B cell (primary cell): Measurements from ENCODE around the gene ABR. TPM values are rescaled to one million over a fixed set of nuclear protein-coding genes. Genes with fewer than 3 reads are reported as not detected.

Experiments
- ATAC-seq: fragments of 200-7000 bp; cut with Tn5 transposase; one replicate; pipeline ENCODE4 v1.10.0; 2021; ENCODE audit warnings: low read depth, mild to moderate bottlenecking, moderate number of reproducible peaks, moderate library complexity
- CTCF ChIA-PET: fragments of 350-600 bp; sonication (Branson Sonifier 250); formaldehyde crosslinking; loops from one replicate; lab custom pipeline; 2021; ENCODE audit warnings: antibody characterized with exemption, inconsistent platforms; lab: Charles Lee
- POLR2A ChIA-PET: fragments of 350-600 bp; sonication (Branson Sonifier 250); formaldehyde crosslinking; loops from one replicate; lab custom pipeline; 2021; ENCODE audit warnings: antibody characterized with exemption; lab: Charles Lee
- DNase-seq: peaks from one replicate; pipeline ENCODE4 v3.0.0; 2013
- H2AFZ ChIP-seq: 2 replicates; pipeline ENCODE4 v1.6.1; 2012; ENCODE audit warnings: mild to moderate bottlenecking, low read depth, low read length; ENCODE audit not compliant: insufficient read depth, poor library complexity, severe bottlenecking
- H3K27ac ChIP-seq, 2 donors: 1 replicate in 1 of 2; 2 replicates in 1 of 2; pipeline ENCODE4 v1.5.1; 2012 to 2013; ENCODE audit warnings: low read length in 2 of 2, mild to moderate bottlenecking in 2 of 2, moderate library complexity in 1 of 2
- H3K27me3 ChIP-seq, 4 experiments: fragments of 200-600 bp in 1 of 4; sonication (generic) in 1 of 4; replicated peaks in 1 of 4; 1 replicate in 2 of 4; 2 replicates in 2 of 4; pipeline versions ENCODE4 v1.6.1 to v1.7.0; 2013 to 2016; ENCODE audit warnings: low read length in 3 of 4, mild to moderate bottlenecking in 2 of 4, mixed read lengths in 1 of 4, moderate library complexity in 1 of 4; ENCODE audit not compliant: insufficient read depth in 4 of 4, control insufficient read depth in 3 of 4; ENCODE audit errors: control extremely low read depth in 1 of 4
- H3K36me3 ChIP-seq, 2 experiments: replicated peaks in 1 of 2; 1 replicate in 1 of 2; 2 replicates in 1 of 2; pipeline versions ENCODE4 v1.6.1 to v1.7.1; 2013; ENCODE audit warnings: low read length in 1 of 2; ENCODE audit not compliant: insufficient read depth in 2 of 2, control insufficient read depth in 1 of 2; ENCODE audit errors: control extremely low read depth in 1 of 2, extremely low read depth in 1 of 2
- H3K4me1 ChIP-seq, 2 donors: fragments of 200-600 bp in 1 of 2; sonication (generic) in 1 of 2; 1 replicate in 1 of 2; 2 replicates in 1 of 2; pipeline versions ENCODE4 v1.5.1 to v1.6.1; 2013 to 2017; ENCODE audit warnings: low read length in 2 of 2; ENCODE audit not compliant: control insufficient read depth in 2 of 2, insufficient read depth in 2 of 2
- H3K4me2 ChIP-seq: replicated peaks from 2 replicates; pipeline ENCODE3; 2012; ENCODE audit warnings: mild to moderate bottlenecking, low read depth, low read length; ENCODE audit not compliant: poor library complexity, severe bottlenecking
- H3K4me3 ChIP-seq, 5 experiments: fragments of 200-600 bp in 1 of 5; sonication (generic) in 1 of 5; 1 replicate in 3 of 5; 2 replicates in 2 of 5; pipeline versions ENCODE4 v1.5.1 to v1.7.0; 2011 to 2016; ENCODE audit warnings: low read length in 4 of 5, mild to moderate bottlenecking in 4 of 5, low read depth in 2 of 5, control low read depth in 1 of 5, moderate library complexity in 1 of 5; ENCODE audit not compliant: insufficient read depth in 1 of 5; ENCODE audit errors: control extremely low read depth in 1 of 5, extremely low read depth in 1 of 5
- H3K79me2 ChIP-seq: fragments of 200-600 bp; sonication (generic); one replicate; pipeline ENCODE4 v1.6.0; 2016; ENCODE audit warnings: low read length; ENCODE audit not compliant: control insufficient read depth, insufficient read depth
- H3K9ac ChIP-seq: fragments of 200-600 bp; sonication (generic); 2 replicates; pipeline ENCODE4 v1.6.1; 2017; ENCODE audit warnings: mild to moderate bottlenecking, low read length, moderate library complexity
- H3K9me3 ChIP-seq, 3 donors: one replicate each; pipeline versions ENCODE4 v1.6.1 to v1.7.1; 2013; ENCODE audit warnings: low read length in 2 of 3; ENCODE audit not compliant: control insufficient read depth in 2 of 3, insufficient read depth in 1 of 3; ENCODE audit errors: control extremely low read depth in 1 of 3
- H4K20me1 ChIP-seq: 2 replicates; pipeline ENCODE4 v1.6.0; 2012; ENCODE audit warnings: mild to moderate bottlenecking, low read length; ENCODE audit not compliant: insufficient read depth, control insufficient read depth, poor library complexity, severe bottlenecking
- H3K27ac Mint-ChIP-seq: one replicate; pipeline ENCODE4 v1.8.0; 2021; ENCODE audit warnings: mixed read lengths
- H3K27me3 Mint-ChIP-seq: one replicate; pipeline ENCODE4 v1.8.0; 2021; ENCODE audit warnings: mixed read lengths
- H3K4me1 Mint-ChIP-seq: one replicate; pipeline ENCODE4 v1.8.0; 2021; ENCODE audit warnings: mixed read lengths
- H3K4me3 Mint-ChIP-seq: one replicate; pipeline ENCODE4 v1.8.0; 2021; ENCODE audit warnings: mixed read lengths
- H3K9me3 Mint-ChIP-seq: one replicate; pipeline ENCODE4 v1.8.0; 2022; ENCODE audit warnings: mixed read lengths; ENCODE audit not compliant: insufficient read depth
- EZH2 ChIP-seq: IDR thresholded peaks from 2 replicates; pipeline ENCODE4 v1.6.1; 2012; ENCODE audit warnings: borderline replicate concordance, low read depth, mild to moderate bottlenecking, moderate library complexity, low read length; ENCODE audit not compliant: insufficient read depth, poor library complexity, severe bottlenecking
- WGBS: methylation state at CpG from one replicate; pipeline ENCODE4 v1.1.5; 2013; ENCODE audit warnings: missing lambda C conversion rate; ENCODE audit not compliant: insufficient coverage; 5-methylcytosine and 5-hydroxymethylcytosine counted together
- intact Hi-C: fragments of 100-400 bp; cut with micrococcal nuclease; formaldehyde crosslinking; loops from one replicate; pipeline ENCODE4 v1.10.0; 2022
- polyA plus RNA-seq: library from polyadenylated mRNA; depleted of rRNA; stranded (reverse); fragments of >200 nt; gene quantifications from 2 replicates; pipeline ENCODE4 v1.2.3, GENCODE V29; 2012
- total RNA-seq, 2 donors: library from RNA; stranded (reverse); fragments of 120-200 nt in 1 of 2; gene quantifications; 1 replicate in 1 of 2; 2 replicates in 1 of 2; pipeline versions ENCODE4 v1.2.3 to v1.2.4, GENCODE V29; 2013 to 2022
- TF ChIP-seq, protein P1 (sequence below): fragments of 200-600 bp; IDR thresholded peaks from one replicate; pipeline ENCODE4 v1.8.0; 2022; ENCODE audit warnings: antibody characterized with exemption, mild to moderate bottlenecking

ABR gene
- total and polyA plus RNA-seq, 2 donors (not counting 1 experiment from before 2014, with no cell fraction given) = 79.8 to 262 TPM

- Mint-ChIP-seq H3K27me3 (no peaks in the 10 kb centered on the region), H3K9me3 (no peaks in the 10 kb centered on the region), H3K27ac (no peak overlapping the region), H3K4me1 (no peaks in the 10 kb centered on the region), H3K4me3 (no peak overlapping the region)
- ATAC-seq = no peak
- POLR2A ChIA-PET = no interaction called here
- H3K9ac ChIP-seq = no peak overlapping the region
- 93% methylated on average over 27 of the region's 30 CpGs for WGBS
- no peak overlapping the region for H3K4me2 ChIP-seq
- no peaks in the 10 kb centered on the region for H3K4me1 ChIP-seq
- DNase-seq = no peak
- CTCF ChIA-PET = no interaction called here
- H3K27ac ChIP-seq = no peak overlapping the region
- no peaks in the 10 kb centered on the region for H3K9me3 ChIP-seq
- intact Hi-C loops = no loop called here
- H3K27me3 ChIP-seq = no peaks in the 10 kb centered on the region
- H2AFZ ChIP-seq = no peak overlapping the region
- H3K79me2 ChIP-seq = peaks cover 8% of the 10 kb centered on the region
- peaks cover 48% of the 10 kb centered on the region for H4K20me1 ChIP-seq
- no peak overlapping the region for H3K4me3 ChIP-seq
- no peaks in the 10 kb centered on the region for H3K36me3 ChIP-seq
- TF ChIP-seq EZH2 = no peak
- TF ChIP-seq, protein P1, sequence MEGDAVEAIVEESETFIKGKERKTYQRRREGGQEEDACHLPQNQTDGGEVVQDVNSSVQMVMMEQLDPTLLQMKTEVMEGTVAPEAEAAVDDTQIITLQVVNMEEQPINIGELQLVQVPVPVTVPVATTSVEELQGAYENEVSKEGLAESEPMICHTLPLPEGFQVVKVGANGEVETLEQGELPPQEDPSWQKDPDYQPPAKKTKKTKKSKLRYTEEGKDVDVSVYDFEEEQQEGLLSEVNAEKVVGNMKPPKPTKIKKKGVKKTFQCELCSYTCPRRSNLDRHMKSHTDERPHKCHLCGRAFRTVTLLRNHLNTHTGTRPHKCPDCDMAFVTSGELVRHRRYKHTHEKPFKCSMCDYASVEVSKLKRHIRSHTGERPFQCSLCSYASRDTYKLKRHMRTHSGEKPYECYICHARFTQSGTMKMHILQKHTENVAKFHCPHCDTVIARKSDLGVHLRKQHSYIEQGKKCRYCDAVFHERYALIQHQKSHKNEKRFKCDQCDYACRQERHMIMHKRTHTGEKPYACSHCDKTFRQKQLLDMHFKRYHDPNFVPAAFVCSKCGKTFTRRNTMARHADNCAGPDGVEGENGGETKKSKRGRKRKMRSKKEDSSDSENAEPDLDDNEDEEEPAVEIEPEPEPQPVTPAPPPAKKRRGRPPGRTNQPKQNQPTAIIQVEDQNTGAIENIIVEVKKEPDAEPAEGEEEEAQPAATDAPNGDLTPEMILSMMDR = no peak
Measured at GRCh38 chr17:1025733-1026598, 153.8 kb downstream of the ABR start.

- H3K4me3 Mint-ChIP-seq = no peak overlapping the region
- no peaks in the 10 kb centered on the region for H3K4me1 Mint-ChIP-seq
- H3K9ac ChIP-seq = no peak overlapping the region
- ChIA-PET CTCF (no interaction called here), POLR2A (no interaction called here)
- intact Hi-C loops = no loop called here
- no peak overlapping the region for H3K4me3 ChIP-seq
- no peaks in the 10 kb centered on the region for H3K27me3 Mint-ChIP-seq
- no peak overlapping the region for H2AFZ ChIP-seq
- H3K27me3 ChIP-seq = no peaks in the 10 kb centered on the region
- no peak overlapping the region for H3K27ac ChIP-seq
- no peaks in the 10 kb centered on the region for H3K4me1 ChIP-seq
- no peak overlapping the region for H3K4me2 ChIP-seq
- DNase-seq (no peak), ATAC-seq (no peak)
- no peaks in the 10 kb centered on the region for H3K9me3 ChIP-seq
- H3K36me3 ChIP-seq = peaks cover 1 to 3% of the 10 kb centered on the region in 2 experiments
- H3K9me3 Mint-ChIP-seq = no peaks in the 10 kb centered on the region
- TF ChIP-seq EZH2 = no peak
- TF ChIP-seq, protein P1 = no peak
- peaks cover 45% of the 10 kb centered on the region for H4K20me1 ChIP-seq
- H3K79me2 ChIP-seq = peaks cover 8% of the 10 kb centered on the region
- 92% methylated on average over 27 of the region's 27 CpGs for WGBS
- H3K27ac Mint-ChIP-seq = no peak overlapping the region
Measured at GRCh38 chr17:1024076-1024475, 155.7 kb downstream of the ABR start.
